ENCODE data around the gene NEUROD1.

The NEUROD1 gene

DNA sequence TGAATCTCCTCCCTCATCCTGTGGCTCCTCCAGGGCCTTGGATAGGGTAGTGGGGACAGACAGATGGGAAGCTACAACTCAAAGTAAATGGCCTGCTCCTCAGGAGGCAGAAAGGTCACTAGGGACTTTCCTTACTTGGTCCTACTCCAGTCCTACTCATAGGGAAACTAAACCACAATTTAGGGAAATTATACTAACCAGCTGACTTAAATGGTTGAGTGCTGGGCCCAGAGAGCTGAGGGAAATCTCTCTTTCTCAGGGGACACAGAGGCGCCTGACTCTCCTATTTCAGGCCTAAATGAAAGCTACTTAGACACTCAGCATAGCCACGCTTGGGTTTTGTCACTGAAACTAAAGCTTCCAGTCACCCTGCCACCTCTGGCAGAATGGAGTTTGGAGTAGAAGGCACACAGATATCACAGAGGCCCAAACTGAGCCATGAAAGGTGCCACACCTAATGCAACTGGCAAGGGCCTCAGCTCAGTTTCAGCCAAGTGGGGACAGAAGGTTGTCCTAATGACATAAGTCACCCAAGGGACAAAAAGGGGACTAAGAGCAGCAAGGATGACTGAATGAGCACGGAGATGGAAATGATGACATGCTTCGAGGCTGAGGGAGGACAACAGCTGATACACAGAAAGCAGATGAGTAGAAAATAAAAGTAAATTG, 47.5 kb downstream of the NEUROD1 start:
- peak; percentile 85 for DNase-seq

GRCh38 chr2:181628590-181629585, 51.4 kb downstream of the NEUROD1 start:
- DNase-seq = peak; percentile 77

DNA sequence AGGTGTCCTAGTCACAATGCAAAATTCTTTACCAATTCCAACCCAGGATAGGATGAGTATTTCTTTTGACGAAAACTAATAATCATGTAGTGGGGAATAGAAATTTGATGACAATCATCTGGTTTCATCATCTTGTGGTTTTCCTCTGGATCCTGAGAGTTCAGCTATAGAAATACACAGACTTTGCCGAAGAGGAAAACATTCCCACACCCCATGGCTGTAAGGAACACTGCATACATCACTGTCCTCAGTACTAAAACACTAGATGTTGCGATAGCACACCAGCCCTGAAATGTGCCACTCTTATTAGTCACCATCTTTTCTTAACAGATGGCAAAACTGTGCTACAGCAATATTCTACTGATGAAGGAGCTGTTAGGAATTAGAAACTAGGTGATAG, 52.8 kb downstream of the NEUROD1 start:
- DNase-seq = no peak

DNA sequence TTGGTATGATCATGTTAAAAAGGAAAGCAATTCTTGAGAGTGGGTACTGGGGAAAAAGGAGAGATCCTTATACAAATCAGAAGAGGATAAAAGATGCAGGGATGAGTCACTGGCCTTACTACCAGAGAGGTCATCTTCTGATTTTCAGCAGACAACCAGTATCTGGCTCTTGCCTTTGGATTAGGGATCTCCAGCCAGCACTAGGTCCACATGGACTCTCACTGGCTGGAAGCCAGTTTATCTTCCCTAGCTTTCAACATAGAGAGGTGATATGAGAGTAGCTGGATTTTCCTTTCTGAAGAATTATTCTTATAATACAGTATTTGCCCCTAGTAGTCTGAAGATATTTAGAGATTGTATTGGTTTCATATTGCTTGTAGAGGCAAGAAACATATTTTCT, 53.6 kb downstream of the NEUROD1 start:
- no peak for DNase-seq

All from NCI-H2171 treated with DMSO at 0.1 percent for 48 hours (cell line).